Adipose tissue (tissue), 3 donors: ENCODE measurements around the gene COL20A1. TPM values are rescaled to one million over a fixed set of nuclear protein-coding genes. Genes with fewer than 3 reads are reported as not detected.

Experiments
- polyA plus RNA-seq, 3 donors: library from polyadenylated mRNA; stranded (reverse); fragments of 200-250 nt; gene quantifications; one replicate each; pipeline ENCODE4 v1.2.3, GENCODE V29; 2013
- donor health status: healthy with polysubstance abuse.
- donor health status: Bipolar disorder and iron deficiency.
- donor health status: healthy.

The COL20A1 gene
- polyA plus RNA-seq, 3 donors, result not detected

Other genes starting within 250 kb of the COL20A1 start
- 10 to 100 TPM; 10.6 to 21.3 (median 16.8) TPM for gene YTHDF1, start 77.1 kb upstream of the COL20A1 start, polyA plus RNA-seq
- gene BIRC7, start 57.3 kb upstream of the COL20A1 start, polyA plus RNA-seq, result not detected
- gene NKAIN4, start 38.7 kb upstream of the COL20A1 start, polyA plus RNA-seq, result under 1 TPM in 1 of 3 donors, not detected in 2; 0.12 TPM
- gene ARFGAP1, start 20.4 kb upstream of the COL20A1 start, polyA plus RNA-seq, result 10 to 100 TPM; 41.9 to 55.0 (median 50.8) TPM
- not detected for gene CHRNA4, start 68.2 kb downstream of the COL20A1 start, polyA plus RNA-seq
- gene KCNQ2, start 179.5 kb downstream of the COL20A1 start, polyA plus RNA-seq, result 1 to 10 TPM in 1 of 3 donors, under 1 TPM in 1, not detected in 1; 0.10 to 1.6 TPM
- gene EEF1A2, start 205.9 kb downstream of the COL20A1 start, polyA plus RNA-seq, result 10 to 100 TPM in 1 of 3 donors, 1 to 10 TPM in 2; 1.2 to 24.4 (median 3.2) TPM
- gene PPDPF, start 227.6 kb downstream of the COL20A1 start, polyA plus RNA-seq, result 100 to 1,000 TPM; 195 to 215 (median 203) TPM
- gene PTK6, start 244.2 kb downstream of the COL20A1 start, polyA plus RNA-seq, result 1 to 10 TPM in 2 of 3 donors, not detected in 1; 1.6 to 3.6 TPM